OCI-LY1 (cell line): ENCODE measurements around the gene POU6F2.

Experiments used
- H2AFZ ChIP-seq: fragments of 200-600 bp; sonication (generic), shearing (Covaris generic); 2 replicates; pipeline ENCODE4 v1.6.0; 2014; ENCODE audit warnings: antibody characterized with exemption, mild to moderate bottlenecking, low read length
- H3F3A ChIP-seq: fragments of 200-600 bp; sonication (generic), shearing (Covaris generic); 2 replicates; pipeline ENCODE4 v1.6.0; 2014; ENCODE audit warnings: mild to moderate bottlenecking, antibody characterized with exemption, low read length, moderate library complexity; ENCODE audit not compliant: insufficient read depth
- H3K27ac ChIP-seq: fragments of 200-600 bp; sonication (generic); 2 replicates; pipeline ENCODE4 v1.5.1; 2014; ENCODE audit warnings: low read length, mixed run types, mild to moderate bottlenecking, low read depth; ENCODE audit not compliant: poor library complexity, severe bottlenecking
- H3K27me3 ChIP-seq: fragments of 200-600 bp; sonication (generic); 2 replicates; pipeline ENCODE4 v1.6.0; 2014; ENCODE audit warnings: antibody characterized with exemption, mild to moderate bottlenecking, low read length, moderate library complexity; ENCODE audit not compliant: insufficient read depth
- H3K36me3 ChIP-seq: fragments of 200-600 bp; sonication (generic); 2 replicates; pipeline ENCODE4 v1.6.1; 2014; ENCODE audit warnings: mild to moderate bottlenecking, antibody characterized with exemption, low read length, moderate library complexity, mixed read lengths; ENCODE audit not compliant: insufficient read depth
- H3K4me1 ChIP-seq: fragments of 200-600 bp; sonication (generic); 2 replicates; pipeline ENCODE4 v1.5.1; 2014; ENCODE audit warnings: mild to moderate bottlenecking, low read length, moderate library complexity; ENCODE audit not compliant: insufficient read depth, severe bottlenecking
- H3K4me2 ChIP-seq: fragments of 200-600 bp; sonication (generic), shearing (Covaris generic); 2 replicates; pipeline ENCODE4 v1.6.1; 2014; ENCODE audit warnings: low read length
- H3K4me3 ChIP-seq: fragments of 200-600 bp; sonication (generic); 2 replicates; pipeline ENCODE4 v1.5.1; 2014; ENCODE audit warnings: low read length, low read depth, mild to moderate bottlenecking, mixed read lengths; ENCODE audit not compliant: poor library complexity, severe bottlenecking
- H3K79me2 ChIP-seq: fragments of 200-600 bp; shearing (Covaris generic); 2 replicates; pipeline ENCODE4 v1.6.1; 2016; ENCODE audit warnings: mixed run types, low read length, mixed read lengths; ENCODE audit not compliant: insufficient read depth
- H3K9ac ChIP-seq: fragments of 200-600 bp; sonication (generic), shearing (Covaris generic); 2 replicates; pipeline ENCODE4 v1.6.1; 2014; ENCODE audit warnings: mild to moderate bottlenecking, low read length, mixed read lengths
- H3K9me2 ChIP-seq: fragments of 200-600 bp; sonication (generic), shearing (Covaris generic); 2 replicates; pipeline ENCODE4 v1.6.1; 2014; ENCODE audit warnings: low read depth, mild to moderate bottlenecking, low read length, mixed read lengths
- H3K9me3 ChIP-seq: fragments of 200-600 bp; shearing (Covaris generic); 2 replicates; pipeline ENCODE4 v1.6.1; 2014; ENCODE audit warnings: low read length, mixed read lengths
- H4K20me1 ChIP-seq: fragments of 200-600 bp; sonication (generic), shearing (Covaris generic); 2 replicates; pipeline ENCODE4 v1.6.0; 2016; ENCODE audit warnings: mild to moderate bottlenecking, low read length; ENCODE audit not compliant: insufficient read depth
- CTCF ChIP-seq: fragments of 200-600 bp; sonication (generic), shearing (Covaris generic); IDR thresholded peaks from 2 replicates; pipeline ENCODE4 v1.5.1; 2017; ENCODE audit warnings: mild to moderate bottlenecking, antibody characterized with exemption, low read length, moderate library complexity, mixed read lengths
- EZH2 ChIP-seq: fragments of 200-600 bp; sonication (generic), shearing (Covaris generic); IDR thresholded peaks from 2 replicates; pipeline ENCODE4 v1.8.0; 2017; ENCODE audit warnings: borderline replicate concordance, mixed run types, mild to moderate bottlenecking, antibody characterized with exemption, low read length, moderate library complexity, mixed read lengths

POU6F2 gene

GRCh38 chr7:39294022-39294421 lies 316.3 kb downstream of the POU6F2 start:
- Histone ChIP-seq H3K36me3 (no peaks in the 10 kb centered on the region), H3K9me2 (no peaks in the 10 kb centered on the region), H3F3A (no peaks in the 10 kb centered on the region), H3K4me3 (no peak overlapping the region), H3K79me2 (no peaks in the 10 kb centered on the region), H3K27ac (no peak overlapping the region), H3K27me3 (no peaks in the 10 kb centered on the region), H3K4me1 (no peaks in the 10 kb centered on the region), H4K20me1 (no peaks in the 10 kb centered on the region), H3K4me2 (no peak overlapping the region), H3K9ac (no peak overlapping the region), H2AFZ (no peak overlapping the region), H3K9me3 (peaks cover 3% of the 10 kb centered on the region; the same call in 1 of the 2 replicates)
- TF ChIP-seq CTCF (no peak), EZH2 (no peak)

DNA sequence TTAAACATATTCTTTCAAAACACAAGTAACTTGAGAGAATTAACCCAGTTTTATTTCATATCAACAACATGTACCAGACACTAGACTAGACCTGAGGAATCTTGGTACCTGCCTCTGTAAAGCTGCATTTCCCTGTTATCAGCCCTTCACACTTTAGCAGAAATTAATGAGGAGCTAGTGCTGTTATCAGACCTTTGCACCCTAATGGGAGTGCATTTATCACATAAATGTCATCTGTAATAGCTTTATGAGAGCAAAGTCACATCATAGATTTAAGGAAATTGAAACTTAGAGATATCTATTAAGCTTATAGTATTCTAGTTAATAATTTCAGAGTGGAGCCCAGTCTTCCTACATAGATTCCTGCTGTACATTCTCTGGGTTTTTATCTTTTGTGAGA lies 318.1 kb downstream of the POU6F2 start:
- no peaks in the 10 kb centered on the region for H3K79me2 ChIP-seq
- peaks cover 3% of the 10 kb centered on the region; the same call in 1 of the 2 replicates for H3K9me3 ChIP-seq
- H3K27me3 ChIP-seq = no peaks in the 10 kb centered on the region
- TF ChIP-seq CTCF = no peak
- no peak for TF ChIP-seq EZH2
- H3K4me2 ChIP-seq = no peak overlapping the region
- no peaks in the 10 kb centered on the region for H3K36me3 ChIP-seq
- H4K20me1 ChIP-seq = no peaks in the 10 kb centered on the region
- no peaks in the 10 kb centered on the region for H3F3A ChIP-seq
- no peaks in the 10 kb centered on the region for H3K4me1 ChIP-seq
- H3K4me3 ChIP-seq = no peak overlapping the region
- no peak overlapping the region for H3K9ac ChIP-seq
- H3K27ac ChIP-seq = no peak overlapping the region
- H2AFZ ChIP-seq = no peak overlapping the region
- no peaks in the 10 kb centered on the region for H3K9me2 ChIP-seq

GRCh38 chr7:39299695-39300094 lies 322.0 kb downstream of the POU6F2 start:
- no peaks in the 10 kb centered on the region for H3K27me3 ChIP-seq
- no peak overlapping the region for H3K27ac ChIP-seq
- peaks cover 3% of the 10 kb centered on the region; the same call in 1 of the 2 replicates for H3K9me3 ChIP-seq
- no peak overlapping the region for H3K4me2 ChIP-seq
- no peaks in the 10 kb centered on the region for H3K9me2 ChIP-seq
- H3K4me3 ChIP-seq = no peak overlapping the region
- no peak overlapping the region for H2AFZ ChIP-seq
- no peaks in the 10 kb centered on the region for H3F3A ChIP-seq
- TF ChIP-seq CTCF (no peak), EZH2 (no peak)
- no peaks in the 10 kb centered on the region for H4K20me1 ChIP-seq
- H3K4me1 ChIP-seq = no peaks in the 10 kb centered on the region
- H3K9ac ChIP-seq = no peak overlapping the region
- no peaks in the 10 kb centered on the region for H3K36me3 ChIP-seq
- H3K79me2 ChIP-seq = no peaks in the 10 kb centered on the region
